IMR-90 (cell line): ENCODE data around the gene HFM1. TPM values are rescaled to one million over a fixed set of nuclear protein-coding genes. Genes with fewer than 3 reads are reported as not detected.

ENCODE experiments used
- ATAC-seq: fragments of 200-7000 bp; cut with Tn5 transposase; 2 replicates; pipeline ENCODE4 v1.9.1; 2020; ENCODE audit warnings: low read depth, mild to moderate bottlenecking, moderate library complexity
- Bru-seq: library from RNA; stranded (reverse); fragments of 400-500 nt; gene quantifications from one replicate; lab custom pipeline; 2021; lab: Mats Ljungman, UMichigan
- BruChase-seq, 2 experiments: library from RNA; stranded (reverse); fragments of 400-500 nt; gene quantifications; one replicate each; lab custom pipeline; 2021; lab: Mats Ljungman, UMichigan
- BruUV-seq: library from RNA; stranded (reverse); fragments of 400-500 nt; replicated peaks from 2 replicates; lab custom pipeline; 2021; lab: Mats Ljungman, UMichigan
- CTCF ChIA-PET: fragments of 300-600 bp; formaldehyde crosslinking; extraction: SDS; loops from one replicate; lab custom pipeline; 2021; ENCODE audit warnings: antibody characterized with exemption; lab: Yijun Ruan, JAX
- POLR2A ChIA-PET: fragments of 300-600 bp; sonication (Branson Sonifier 250); formaldehyde crosslinking; loops from one replicate; lab custom pipeline; 2022; ENCODE audit warnings: antibody characterized with exemption; ENCODE audit not compliant: unreplicated experiment; lab: Charles Lee
- DNase-seq: peaks from one replicate; pipeline ENCODE4 v3.0.0; 2013
- H2AFZ ChIP-seq: replicated peaks from 2 replicates; pipeline ENCODE3; 2013; ENCODE audit warnings: low read length, mild to moderate bottlenecking; ENCODE audit not compliant: poor library complexity
- H2AK5ac ChIP-seq: 2 replicates; pipeline ENCODE4 v1.6.1; 2013; ENCODE audit warnings: low read depth, low read length, inconsistent platforms
- H2AK9ac ChIP-seq: replicated peaks from 2 replicates; pipeline ENCODE3; 2013; ENCODE audit warnings: mild to moderate bottlenecking, low read depth, low read length, moderate library complexity; ENCODE audit not compliant: poor library complexity
- H2BK120ac ChIP-seq: 2 replicates; pipeline ENCODE4 v1.6.1; 2013; ENCODE audit warnings: low read depth, low read length, inconsistent platforms
- H2BK15ac ChIP-seq: 3 replicates; pipeline ENCODE4 v1.6.1; 2013; ENCODE audit warnings: low read depth, low read length, inconsistent platforms
- H2BK20ac ChIP-seq: 2 replicates; pipeline ENCODE4 v1.6.1; 2013; ENCODE audit warnings: low read depth, mild to moderate bottlenecking, inconsistent platforms, low read length, moderate library complexity
- H2BK5ac ChIP-seq: 2 replicates; pipeline ENCODE4 v1.6.1; 2013; ENCODE audit warnings: mild to moderate bottlenecking, low read depth, low read length, inconsistent platforms; ENCODE audit not compliant: poor library complexity, severe bottlenecking
- H3K14ac ChIP-seq: replicated peaks from 2 replicates; pipeline ENCODE4 v1.6.1; 2013; ENCODE audit warnings: low read depth, low read length, inconsistent platforms
- H3K18ac ChIP-seq: 2 replicates; pipeline ENCODE4 v1.6.1; 2013; ENCODE audit warnings: low read depth, low read length, control low read depth
- H3K23ac ChIP-seq: 2 replicates; pipeline ENCODE4 v1.6.1; 2013; ENCODE audit warnings: low read depth, low read length, inconsistent platforms
- H3K27ac ChIP-seq: 2 replicates; pipeline ENCODE4 v1.5.1; 2013; ENCODE audit warnings: mild to moderate bottlenecking, control low read depth, low read length; ENCODE audit not compliant: insufficient read depth
- H3K27me3 ChIP-seq: 2 replicates; pipeline ENCODE4 v1.6.1; 2013; ENCODE audit warnings: low read length; ENCODE audit not compliant: control insufficient read depth, insufficient read depth
- H3K36me3 ChIP-seq: 2 replicates; pipeline ENCODE4 v1.6.1; 2013; ENCODE audit warnings: low read length, mixed read lengths; ENCODE audit not compliant: control insufficient read depth, insufficient read depth
- H3K4ac ChIP-seq: 2 replicates; pipeline ENCODE4 v1.6.1; 2013; ENCODE audit warnings: low read depth, low read length, inconsistent platforms
- H3K4me1 ChIP-seq: 2 replicates; pipeline ENCODE4 v1.6.1; 2013; ENCODE audit warnings: low read length, mixed read lengths; ENCODE audit not compliant: control insufficient read depth, insufficient read depth
- H3K4me2 ChIP-seq: 2 replicates; pipeline ENCODE4 v1.6.1; 2013; ENCODE audit warnings: low read depth, mild to moderate bottlenecking, control low read depth, low read length, moderate library complexity
- H3K4me3 ChIP-seq: 2 replicates; pipeline ENCODE4 v1.5.1; 2013; ENCODE audit warnings: low read depth, mild to moderate bottlenecking, control low read depth, low read length, moderate library complexity; ENCODE audit not compliant: insufficient read depth
- H3K56ac ChIP-seq: 2 replicates; pipeline ENCODE4 v1.6.1; 2013; ENCODE audit warnings: low read length, inconsistent platforms; ENCODE audit not compliant: insufficient read depth; ENCODE audit errors: extremely low read depth
- H3K79me1 ChIP-seq, 2 experiments: 2 replicates each; pipeline ENCODE4 v1.6.1; 2013; ENCODE audit warnings: low read length in 2 of 2, inconsistent platforms in 1 of 2, low read depth in 1 of 2
- H3K9ac ChIP-seq: 2 replicates; pipeline ENCODE4 v1.6.1; 2013; ENCODE audit warnings: low read depth, low read length, control low read depth
- H3K9me1 ChIP-seq: 2 replicates; pipeline ENCODE4 v1.6.1; 2013; ENCODE audit warnings: low read length, inconsistent platforms; ENCODE audit not compliant: insufficient read depth
- H3K9me3 ChIP-seq: 2 replicates; pipeline ENCODE4 v1.6.1; 2013; ENCODE audit warnings: low read length; ENCODE audit not compliant: control insufficient read depth, insufficient read depth
- H4K20me1 ChIP-seq: 2 replicates; pipeline ENCODE4 v1.6.1; 2013; ENCODE audit warnings: low read length, inconsistent platforms; ENCODE audit not compliant: insufficient read depth
- H4K5ac ChIP-seq: 2 replicates; pipeline ENCODE4 v1.6.1; 2013; ENCODE audit warnings: mild to moderate bottlenecking, low read depth, low read length, control low read depth
- H4K8ac ChIP-seq, 2 experiments: 2 replicates each; pipeline ENCODE4 v1.6.1; 2013; ENCODE audit warnings: low read depth in 2 of 2, low read length in 2 of 2, control low read depth in 1 of 2, inconsistent platforms in 1 of 2
- H4K91ac ChIP-seq: 2 replicates; pipeline ENCODE4 v1.6.1; 2013; ENCODE audit warnings: low read depth, low read length, inconsistent platforms; ENCODE audit not compliant: insufficient read depth
- CEBPB ChIP-seq: IDR thresholded peaks from 2 replicates; pipeline ENCODE4 v1.6.1; 2012; ENCODE audit warnings: low read depth, low read length, improper control_type of control experiment
- MAZ ChIP-seq: IDR thresholded peaks from 2 replicates; pipeline ENCODE4 v1.6.1; 2012; ENCODE audit warnings: low read depth, mild to moderate bottlenecking, low read length, improper control_type of control experiment, moderate library complexity, borderline replicate concordance
- WGBS, 2 experiments: methylation state at CpG; one replicate each; pipeline versions ENCODE4 v1.1.5 to v1.1.7; 2013; ENCODE audit warnings: missing lambda C conversion rate in 2 of 2; ENCODE audit not compliant: insufficient read length in 1 of 2; ENCODE audit errors: extremely low coverage in 2 of 2; 5-methylcytosine and 5-hydroxymethylcytosine counted together
- dilution Hi-C: fragments of 300-500 bp; cut with HindIII; formaldehyde crosslinking; loops from one replicate; pipeline ENCODE4 v1.14.3; 2018; ENCODE audit warnings: low sequenced_read_pairs; ENCODE audit not compliant: unreplicated experiment
- in situ Hi-C: fragments of 300-500 bp; cut with MboI; formaldehyde crosslinking; loops from 3 replicates; pipeline ENCODE4 v1.14.3; 2019; ENCODE audit warnings: low sequenced_read_pairs, inconsistent platforms, mixed read lengths
- intact Hi-C: fragments of 100-400 bp; cut with micrococcal nuclease; formaldehyde crosslinking; loops from 2 replicates; pipeline ENCODE4 v1.10.0; 2022
- long read RNA-seq: library from polyadenylated mRNA; unstranded; transcript quantifications from one replicate; pipeline ENCODE4 v2.0.0, GENCODE V29; 2021; ENCODE audit not compliant: unreplicated experiment
- polyA plus RNA-seq, 3 experiments: library from polyadenylated mRNA; depleted of rRNA; stranded (reverse); fragments of >200 nt; gene quantifications; 2 replicates each; pipeline ENCODE4 v1.2.3, GENCODE V29; 2012; ENCODE audit warnings: low replicate concordance in 1 of 3
- total RNA-seq: library from RNA; depleted of rRNA; stranded (reverse); fragments of >200 nt; gene quantifications from 2 replicates; pipeline ENCODE4 v1.2.3, GENCODE V29; 2012; rRNA removed

HFM1 gene
- total RNA-seq (0.18 and 0.83 TPM in 2 replicates), polyA plus RNA-seq (2012; rRNA removed) (0.13 and 0.15 TPM in 2 replicates), Bru-seq, nascent RNA (percentile 32 among the genes with signal in this experiment), BruChase-seq, experiment 1, labeled RNA remaining after a 6-hour chase (percentile 30 among the genes with signal in this experiment), BruChase-seq, experiment 2, labeled RNA remaining after a 2-hour chase (percentile 38 among the genes with signal in this experiment)
- polyA plus RNA-seq (2012; cell fraction: cytosol; rRNA removed), result not detected in 2 replicates
- polyA plus RNA-seq (2012; cell fraction: nucleus; rRNA removed; ENCODE audit: low replicate concordance), result 0.42 TPM in 1 of 2 replicates, not detected in the other
- long read RNA-seq, partial matches to known transcripts, result 0 of 1 reads
- long read RNA-seq, other reads (novel, unspliced or antisense), result 1 of 1 reads

GRCh38 chr1:91404151-91405012 is at the start of gene HFM1:
TSS of gene HFM1 (minus strand) at chr1:91404837. CDS start at chr1:91401082, 3,755 bp downstream.
- H3K56ac ChIP-seq, result peak within 1 kb of the TSS; percentile 21; the same call in 1 of the 2 replicates
- peak within 1 kb of the TSS; percentile 43 for H3K9ac ChIP-seq
- WGBS, 2 experiments, result no CpG with 5 or more reads among the region's 69 CpGs
- no peaks in the 10 kb centered on the region for H3K4me1 ChIP-seq
- DNase-seq (peak; percentile 69), ATAC-seq (peak; percentile 99)
- no peak within 1 kb of the TSS; the same call in 2 of the 3 replicates for H2BK15ac ChIP-seq
- no peak within 1 kb of the TSS; the same call in 1 of the 2 replicates for H4K5ac ChIP-seq
- no peaks in the 10 kb centered on the region for H3K9me1 ChIP-seq
- POLR2A ChIA-PET, result no interaction called here
- 0 out of 2 replicates have a peak within 1 kb of the TSS, but pooled peaks have one; percentile 48 for H3K14ac ChIP-seq
- H2BK20ac ChIP-seq, result no peak within 1 kb of the TSS
- H3K27ac ChIP-seq, result no peak within 1 kb of the TSS; the same call in 1 of the 2 replicates
- peak within 1 kb of the TSS; percentile 52 for H3K4me3 ChIP-seq
- no peak within 1 kb of the TSS for H3K18ac ChIP-seq
- peak within 1 kb of the TSS; percentile 51 for H3K4me2 ChIP-seq
- H2AFZ ChIP-seq, result peak within 1 kb of the TSS; percentile 97
- H4K8ac ChIP-seq, result peak within 1 kb of the TSS; percentile 47 to 62; a peak in 1 of 4 replicates
- H2AK9ac ChIP-seq, result peak within 1 kb of the TSS; percentile 79
- TF ChIP-seq CEBPB (no peak), MAZ (0 out of 2 replicates have a peak, but pooled peaks have one; percentile 10)
- no peak within 1 kb of the TSS for H3K23ac ChIP-seq
- no peak within 1 kb of the TSS for H2BK5ac ChIP-seq
- dilution Hi-C loops, result no loop called here
- no TSS peak for BruUV-seq
- H4K91ac ChIP-seq, result no peak within 1 kb of the TSS
- no peak within 1 kb of the TSS for H2AK5ac ChIP-seq
- intact Hi-C loops, result loop anchor here (1.0 to 2.0 kb wide), 2 partner anchors 97 to 238 kb away; no protein-coding TSS in a partner anchor
- CTCF ChIA-PET, result interaction anchor here (0.6 kb wide), 1 partner anchor 675 kb away, joined by 3 read pairs; no protein-coding TSS in a partner anchor
- H4K20me1 ChIP-seq, result no peaks in the 10 kb centered on the region
- no peaks in the 10 kb centered on the region for H3K36me3 ChIP-seq
- no peaks in the 10 kb centered on the region for H3K9me3 ChIP-seq
- no peaks in the 10 kb centered on the region; the same call in 1 of the 2 replicates for H3K27me3 ChIP-seq
- no peak within 1 kb of the TSS for H2BK120ac ChIP-seq
- H3K79me1 ChIP-seq, result no peaks in the 10 kb centered on the region
- H3K4ac ChIP-seq, result no peak within 1 kb of the TSS
- in situ Hi-C loops, result no loop called here
